Nephron progenitor cell (in vitro differentiated cells): ENCODE results near the gene RBM20.

ENCODE experiments used
- DNase-seq: peaks from one replicate; pipeline ENCODE4 v3.0.0; 2021
- H3K27ac Mint-ChIP-seq: 2 replicates; pipeline ENCODE4 v1.8.0; 2021; ENCODE audit warnings: mild to moderate bottlenecking, moderate library complexity, mixed read lengths
- H3K27me3 Mint-ChIP-seq: 2 replicates; pipeline ENCODE4 v1.8.0; 2021; ENCODE audit warnings: mild to moderate bottlenecking, low read depth, mixed read lengths; ENCODE audit not compliant: poor library complexity
- H3K36me3 Mint-ChIP-seq: 2 replicates; pipeline ENCODE4 v1.8.0; 2021; ENCODE audit warnings: low read depth, mixed read lengths
- H3K4me1 Mint-ChIP-seq: 2 replicates; pipeline ENCODE4 v1.8.0; 2021; ENCODE audit warnings: mixed read lengths
- H3K4me3 Mint-ChIP-seq: 2 replicates; pipeline ENCODE4 v1.8.0; 2021; ENCODE audit warnings: mild to moderate bottlenecking, moderate library complexity, mixed read lengths
- H3K9me3 Mint-ChIP-seq: 2 replicates; pipeline ENCODE4 v1.8.0; 2021; ENCODE audit warnings: mild to moderate bottlenecking, moderate library complexity, mixed read lengths
- TF ChIP-seq, protein P1 (sequence below): fragments of 200-600 bp; sonication (generic); IDR thresholded peaks from 2 replicates; pipeline ENCODE4 v1.5.0; 2021; ENCODE audit warnings: antibody characterized with exemption

RBM20 gene

DNA sequence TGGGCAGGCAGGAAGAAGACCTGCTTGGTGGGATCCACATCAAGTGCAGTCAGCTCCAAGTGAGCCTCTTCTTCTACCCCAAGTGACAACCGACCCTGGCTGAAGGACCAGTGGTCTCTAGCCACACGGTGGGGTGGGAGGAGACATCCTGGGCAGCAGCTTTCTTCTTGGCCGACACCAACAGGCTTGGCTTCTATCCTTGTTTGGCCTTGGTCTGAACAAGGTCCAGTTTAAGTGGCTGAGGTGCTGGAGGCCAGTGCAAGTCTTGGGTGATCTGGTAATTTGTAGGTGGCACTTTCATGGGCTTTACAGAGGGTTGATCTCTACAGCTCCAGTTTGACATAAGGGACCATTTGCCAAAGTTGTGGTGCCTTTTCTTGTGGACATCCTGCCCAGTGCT is 164.0 kb downstream of the RBM20 start:
- peaks cover 9% of the 10 kb centered on the region for H3K36me3 Mint-ChIP-seq
- peak overlapping the region; percentile 46 for H3K27ac Mint-ChIP-seq
- H3K27me3 Mint-ChIP-seq: peaks cover 2% of the 10 kb centered on the region
- TF ChIP-seq, protein P1, sequence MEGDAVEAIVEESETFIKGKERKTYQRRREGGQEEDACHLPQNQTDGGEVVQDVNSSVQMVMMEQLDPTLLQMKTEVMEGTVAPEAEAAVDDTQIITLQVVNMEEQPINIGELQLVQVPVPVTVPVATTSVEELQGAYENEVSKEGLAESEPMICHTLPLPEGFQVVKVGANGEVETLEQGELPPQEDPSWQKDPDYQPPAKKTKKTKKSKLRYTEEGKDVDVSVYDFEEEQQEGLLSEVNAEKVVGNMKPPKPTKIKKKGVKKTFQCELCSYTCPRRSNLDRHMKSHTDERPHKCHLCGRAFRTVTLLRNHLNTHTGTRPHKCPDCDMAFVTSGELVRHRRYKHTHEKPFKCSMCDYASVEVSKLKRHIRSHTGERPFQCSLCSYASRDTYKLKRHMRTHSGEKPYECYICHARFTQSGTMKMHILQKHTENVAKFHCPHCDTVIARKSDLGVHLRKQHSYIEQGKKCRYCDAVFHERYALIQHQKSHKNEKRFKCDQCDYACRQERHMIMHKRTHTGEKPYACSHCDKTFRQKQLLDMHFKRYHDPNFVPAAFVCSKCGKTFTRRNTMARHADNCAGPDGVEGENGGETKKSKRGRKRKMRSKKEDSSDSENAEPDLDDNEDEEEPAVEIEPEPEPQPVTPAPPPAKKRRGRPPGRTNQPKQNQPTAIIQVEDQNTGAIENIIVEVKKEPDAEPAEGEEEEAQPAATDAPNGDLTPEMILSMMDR: no peak
- H3K9me3 Mint-ChIP-seq: no peaks in the 10 kb centered on the region
- peaks cover 27% of the 10 kb centered on the region for H3K4me1 Mint-ChIP-seq
- no peak overlapping the region for H3K4me3 Mint-ChIP-seq
- no peak for DNase-seq

DNA sequence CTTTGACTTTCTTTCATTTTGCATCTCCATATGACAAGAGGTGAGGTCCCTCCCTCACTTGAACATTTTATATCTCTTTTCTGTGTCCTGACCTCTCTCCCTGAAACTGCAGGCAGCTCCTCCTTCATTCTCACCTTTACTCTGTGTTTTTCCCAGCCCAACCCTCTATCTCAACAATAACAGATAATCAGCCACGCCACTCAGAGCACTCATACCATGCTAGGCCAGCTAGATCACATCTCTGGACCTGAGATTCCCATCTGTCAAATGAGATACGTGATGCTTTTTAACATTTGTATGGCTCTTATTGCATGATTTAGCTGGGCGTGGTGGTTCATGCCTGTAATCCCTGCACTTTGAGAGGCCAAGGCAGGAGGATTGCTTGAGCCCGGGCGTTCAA is 164.5 kb downstream of the RBM20 start:
- Mint-ChIP-seq H3K27ac (peak overlapping the region; percentile 46), H3K4me1 (peaks cover 27% of the 10 kb centered on the region), H3K27me3 (peaks cover 2% of the 10 kb centered on the region), H3K36me3 (peaks cover 9% of the 10 kb centered on the region), H3K9me3 (no peaks in the 10 kb centered on the region), H3K4me3 (no peak overlapping the region)
- TF ChIP-seq, protein P1: no peak
- no peak for DNase-seq

DNA sequence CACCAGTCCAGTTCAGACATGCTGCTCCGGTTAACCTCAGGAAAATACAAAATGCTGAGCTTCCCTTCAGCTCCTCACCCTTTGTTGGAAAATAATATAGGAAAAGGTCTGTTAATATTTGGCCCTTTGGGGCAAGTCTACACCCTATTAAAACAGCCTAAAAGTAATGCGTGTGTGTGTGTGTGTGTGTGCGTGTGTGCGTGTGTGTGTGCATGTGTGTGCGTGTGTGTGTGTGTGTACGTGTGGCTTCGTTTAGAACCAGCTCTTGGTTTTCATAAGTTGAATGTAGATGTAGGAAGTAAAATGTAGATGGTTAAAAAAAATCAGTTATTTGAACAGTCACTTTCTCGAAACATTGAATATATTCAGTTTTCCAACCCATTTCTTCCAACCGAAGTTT is 166.5 kb downstream of the RBM20 start:
- Mint-ChIP-seq H3K27me3 (peaks cover 2% of the 10 kb centered on the region), H3K4me3 (no peak overlapping the region), H3K4me1 (peaks cover 13% of the 10 kb centered on the region), H3K27ac (no peak overlapping the region), H3K9me3 (no peaks in the 10 kb centered on the region), H3K36me3 (peaks cover 9% of the 10 kb centered on the region)
- TF ChIP-seq, protein P1: no peak
- no peak for DNase-seq

DNA sequence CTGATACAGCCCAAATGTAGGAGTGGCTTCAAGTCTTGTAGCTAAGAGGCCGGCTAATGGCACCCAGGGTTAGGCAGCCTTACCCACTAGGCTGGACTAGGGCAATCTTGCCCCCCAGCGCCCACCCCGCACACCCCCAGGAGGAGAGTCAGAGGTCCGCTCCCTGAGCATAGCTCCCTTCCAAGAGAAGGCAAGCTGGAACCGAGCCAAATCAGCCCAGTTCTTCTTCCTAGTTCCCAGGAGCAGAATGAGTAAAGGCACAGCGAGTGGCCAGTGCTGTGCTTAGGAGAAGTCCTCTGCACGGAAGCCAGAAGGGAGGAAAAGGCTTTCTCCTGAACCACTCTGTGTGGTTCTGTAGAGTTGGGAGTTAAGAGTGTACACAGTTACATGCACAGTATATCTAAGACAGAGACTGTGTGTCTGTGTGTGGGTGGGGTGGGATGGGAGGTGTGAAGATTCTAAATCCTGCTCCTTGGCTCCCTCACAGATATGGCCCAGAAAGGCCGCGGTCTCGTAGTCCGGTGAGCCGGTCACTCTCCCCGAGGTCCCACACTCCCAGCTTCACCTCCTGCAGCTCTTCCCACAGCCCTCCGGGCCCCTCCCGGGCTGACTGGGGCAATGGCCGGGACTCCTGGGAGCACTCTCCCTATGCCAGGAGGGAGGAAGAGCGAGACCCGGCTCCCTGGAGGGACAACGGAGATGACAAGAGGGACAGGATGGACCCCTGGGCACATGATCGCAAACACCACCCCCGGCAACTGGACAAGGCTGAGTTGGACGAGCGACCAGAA is 167.8 kb downstream of the RBM20 start:
- no peak overlapping the region for H3K27ac Mint-ChIP-seq

DNA sequence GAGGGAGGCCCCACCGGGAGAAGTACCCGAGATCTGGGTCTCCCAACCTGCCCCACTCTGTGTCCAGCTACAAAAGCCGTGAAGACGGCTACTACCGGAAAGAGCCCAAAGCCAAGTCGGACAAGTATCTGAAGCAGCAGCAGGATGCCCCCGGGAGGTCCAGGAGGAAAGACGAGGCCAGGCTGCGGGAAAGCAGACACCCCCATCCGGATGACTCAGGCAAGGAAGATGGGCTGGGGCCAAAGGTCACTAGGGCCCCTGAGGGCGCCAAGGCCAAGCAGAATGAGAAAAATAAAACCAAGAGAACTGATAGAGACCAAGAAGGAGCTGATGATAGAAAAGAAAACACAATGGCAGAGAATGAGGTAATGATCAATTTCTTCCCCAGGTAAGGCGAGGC is 168.4 kb downstream of the RBM20 start:
- Mint-ChIP-seq H3K4me1 (peaks cover 13% of the 10 kb centered on the region), H3K27ac (peak overlapping the region; percentile 92), H3K27me3 (peaks cover 2% of the 10 kb centered on the region), H3K4me3 (no peak overlapping the region), H3K9me3 (no peaks in the 10 kb centered on the region), H3K36me3 (peaks cover 9% of the 10 kb centered on the region)
- no peak for DNase-seq
- TF ChIP-seq, protein P1: no peak

More for the DNA sequence above, 167.8 kb downstream of the RBM20 start:
- TF ChIP-seq, protein P1: no peak
- peaks cover 13% of the 10 kb centered on the region for H3K4me1 Mint-ChIP-seq
- no peak overlapping the region for H3K4me3 Mint-ChIP-seq
- H3K27me3 Mint-ChIP-seq: peaks cover 2% of the 10 kb centered on the region
- H3K9me3 Mint-ChIP-seq: no peaks in the 10 kb centered on the region
- peaks cover 9% of the 10 kb centered on the region for H3K36me3 Mint-ChIP-seq
- no peak for DNase-seq
